ENCODE measurements around the gene HSD17B12.

Gene HSD17B12

DNA sequence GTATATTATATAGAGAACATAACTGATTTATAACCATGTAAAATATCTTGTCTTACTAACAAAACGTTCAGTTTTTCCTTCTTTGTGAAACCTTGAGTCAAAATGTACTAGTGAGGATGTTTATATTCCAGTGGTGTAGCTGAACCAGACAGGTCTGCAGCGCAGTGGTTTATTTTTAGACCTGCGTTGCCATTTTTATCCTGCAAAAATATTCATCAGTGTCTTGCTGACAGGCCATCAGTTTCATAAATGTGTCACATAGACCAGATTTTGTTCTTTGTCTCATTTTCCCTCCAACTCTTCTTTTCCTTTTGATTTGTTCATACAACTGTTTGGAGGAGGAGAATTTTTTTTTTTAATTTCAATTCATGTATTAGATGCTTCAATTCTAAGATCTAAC, 43.1 kb downstream of the HSD17B12 start:
- ATAC-seq: no peak
- no peak for TF ChIP-seq ZC3H10 (CRISPR knock-in tag; IDR thresholded peaks at IDR 0.05)
- TF ChIP-seq, protein P1, sequence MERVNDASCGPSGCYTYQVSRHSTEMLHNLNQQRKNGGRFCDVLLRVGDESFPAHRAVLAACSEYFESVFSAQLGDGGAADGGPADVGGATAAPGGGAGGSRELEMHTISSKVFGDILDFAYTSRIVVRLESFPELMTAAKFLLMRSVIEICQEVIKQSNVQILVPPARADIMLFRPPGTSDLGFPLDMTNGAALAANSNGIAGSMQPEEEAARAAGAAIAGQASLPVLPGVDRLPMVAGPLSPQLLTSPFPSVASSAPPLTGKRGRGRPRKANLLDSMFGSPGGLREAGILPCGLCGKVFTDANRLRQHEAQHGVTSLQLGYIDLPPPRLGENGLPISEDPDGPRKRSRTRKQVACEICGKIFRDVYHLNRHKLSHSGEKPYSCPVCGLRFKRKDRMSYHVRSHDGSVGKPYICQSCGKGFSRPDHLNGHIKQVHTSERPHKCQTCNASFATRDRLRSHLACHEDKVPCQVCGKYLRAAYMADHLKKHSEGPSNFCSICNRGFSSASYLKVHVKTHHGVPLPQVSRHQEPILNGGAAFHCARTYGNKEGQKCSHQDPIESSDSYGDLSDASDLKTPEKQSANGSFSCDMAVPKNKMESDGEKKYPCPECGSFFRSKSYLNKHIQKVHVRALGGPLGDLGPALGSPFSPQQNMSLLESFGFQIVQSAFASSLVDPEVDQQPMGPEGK (CRISPR knock-in tag; IDR thresholded peaks at IDR 0.05; ENCODE audit: borderline replicate concordance): no peak
- no peak for TF ChIP-seq CSDC2 (CRISPR knock-in tag; IDR thresholded peaks at IDR 0.05)
- no peak for TF ChIP-seq RARB (CRISPR knock-in tag; IDR thresholded peaks at IDR 0.05)
- no peak for TF ChIP-seq ESRRG (CRISPR knock-in tag; IDR thresholded peaks at IDR 0.05)
- TF ChIP-seq ISL1 (CRISPR knock-in tag; IDR thresholded peaks at IDR 0.05): no peak
- no peak for TF ChIP-seq ZNF70 (CRISPR knock-in tag; IDR thresholded peaks at IDR 0.05)
- TF ChIP-seq ARNTL (CRISPR knock-in tag; IDR thresholded peaks at IDR 0.05; ENCODE audit: borderline replicate concordance, low read depth): no peak
- TF ChIP-seq OSR1 (CRISPR knock-in tag; IDR thresholded peaks at IDR 0.05): no peak
- TF ChIP-seq, protein P2, sequence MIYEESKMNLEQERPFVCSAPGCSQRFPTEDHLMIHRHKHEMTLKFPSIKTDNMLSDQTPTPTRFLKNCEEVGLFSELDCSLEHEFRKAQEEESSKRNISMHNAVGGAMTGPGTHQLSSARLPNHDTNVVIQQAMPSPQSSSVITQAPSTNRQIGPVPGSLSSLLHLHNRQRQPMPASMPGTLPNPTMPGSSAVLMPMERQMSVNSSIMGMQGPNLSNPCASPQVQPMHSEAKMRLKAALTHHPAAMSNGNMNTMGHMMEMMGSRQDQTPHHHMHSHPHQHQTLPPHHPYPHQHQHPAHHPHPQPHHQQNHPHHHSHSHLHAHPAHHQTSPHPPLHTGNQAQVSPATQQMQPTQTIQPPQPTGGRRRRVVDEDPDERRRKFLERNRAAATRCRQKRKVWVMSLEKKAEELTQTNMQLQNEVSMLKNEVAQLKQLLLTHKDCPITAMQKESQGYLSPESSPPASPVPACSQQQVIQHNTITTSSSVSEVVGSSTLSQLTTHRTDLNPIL (CRISPR knock-in tag; IDR thresholded peaks at IDR 0.05; ENCODE audit: low read depth): no peak
- no peak for TF ChIP-seq GLIS3 (CRISPR knock-in tag; IDR thresholded peaks at IDR 0.05)
- TF ChIP-seq, protein P3, sequence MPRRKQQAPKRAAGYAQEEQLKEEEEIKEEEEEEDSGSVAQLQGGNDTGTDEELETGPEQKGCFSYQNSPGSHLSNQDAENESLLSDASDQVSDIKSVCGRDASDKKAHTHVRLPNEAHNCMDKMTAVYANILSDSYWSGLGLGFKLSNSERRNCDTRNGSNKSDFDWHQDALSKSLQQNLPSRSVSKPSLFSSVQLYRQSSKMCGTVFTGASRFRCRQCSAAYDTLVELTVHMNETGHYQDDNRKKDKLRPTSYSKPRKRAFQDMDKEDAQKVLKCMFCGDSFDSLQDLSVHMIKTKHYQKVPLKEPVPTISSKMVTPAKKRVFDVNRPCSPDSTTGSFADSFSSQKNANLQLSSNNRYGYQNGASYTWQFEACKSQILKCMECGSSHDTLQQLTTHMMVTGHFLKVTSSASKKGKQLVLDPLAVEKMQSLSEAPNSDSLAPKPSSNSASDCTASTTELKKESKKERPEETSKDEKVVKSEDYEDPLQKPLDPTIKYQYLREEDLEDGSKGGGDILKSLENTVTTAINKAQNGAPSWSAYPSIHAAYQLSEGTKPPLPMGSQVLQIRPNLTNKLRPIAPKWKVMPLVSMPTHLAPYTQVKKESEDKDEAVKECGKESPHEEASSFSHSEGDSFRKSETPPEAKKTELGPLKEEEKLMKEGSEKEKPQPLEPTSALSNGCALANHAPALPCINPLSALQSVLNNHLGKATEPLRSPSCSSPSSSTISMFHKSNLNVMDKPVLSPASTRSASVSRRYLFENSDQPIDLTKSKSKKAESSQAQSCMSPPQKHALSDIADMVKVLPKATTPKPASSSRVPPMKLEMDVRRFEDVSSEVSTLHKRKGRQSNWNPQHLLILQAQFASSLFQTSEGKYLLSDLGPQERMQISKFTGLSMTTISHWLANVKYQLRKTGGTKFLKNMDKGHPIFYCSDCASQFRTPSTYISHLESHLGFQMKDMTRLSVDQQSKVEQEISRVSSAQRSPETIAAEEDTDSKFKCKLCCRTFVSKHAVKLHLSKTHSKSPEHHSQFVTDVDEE (CRISPR knock-in tag; IDR thresholded peaks at IDR 0.05): no peak
- no peak for TF ChIP-seq ZNF565 (CRISPR knock-in tag; conservative IDR thresholded peaks at IDR 0.05; ENCODE audit: low read depth)
- no peak for TF ChIP-seq TOX (CRISPR knock-in tag; IDR thresholded peaks at IDR 0.05; ENCODE audit: borderline replicate concordance)
- no peak for TF ChIP-seq ZFP3 (CRISPR knock-in tag; IDR thresholded peaks at IDR 0.05)
- TF ChIP-seq BACH2 (CRISPR knock-in tag; IDR thresholded peaks at IDR 0.05; ENCODE audit: borderline replicate concordance): no peak
- no peak for TF ChIP-seq PPARA (CRISPR knock-in tag; IDR thresholded peaks at IDR 0.05; ENCODE audit: borderline replicate concordance)
- TF ChIP-seq ZFP30 (CRISPR knock-in tag; IDR thresholded peaks at IDR 0.05): no peak

DNA sequence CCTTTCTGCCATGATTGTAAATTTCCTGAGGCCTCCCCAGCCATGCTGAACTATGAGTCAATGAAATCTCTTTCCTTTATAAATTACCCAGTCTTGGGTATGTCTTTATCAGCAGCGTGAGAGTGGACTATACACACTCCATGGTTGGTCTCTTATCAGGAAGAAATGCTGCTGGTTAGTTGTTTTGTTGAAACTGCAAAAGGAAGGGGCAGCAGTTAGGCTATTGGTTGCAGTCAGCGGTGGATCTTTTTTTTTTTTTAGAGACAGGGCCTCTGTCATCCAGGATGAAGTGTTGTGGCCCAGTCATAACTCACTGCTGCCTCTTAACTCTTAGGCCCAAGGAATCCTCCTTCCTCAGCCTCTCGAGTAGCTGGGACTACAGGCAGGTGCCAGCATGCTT, 51.7 kb downstream of the HSD17B12 start:
- ATAC-seq: no peak
- no peak for TF ChIP-seq ISL1 (CRISPR knock-in tag; IDR thresholded peaks at IDR 0.05)
- TF ChIP-seq SNAI2 (CRISPR knock-in tag; IDR thresholded peaks at IDR 0.05): no peak
- TF ChIP-seq, protein P3 (CRISPR knock-in tag; IDR thresholded peaks at IDR 0.05): no peak
- no peak for TF ChIP-seq ZFP30 (CRISPR knock-in tag; IDR thresholded peaks at IDR 0.05)
- no peak for TF ChIP-seq BACH2 (CRISPR knock-in tag; IDR thresholded peaks at IDR 0.05; ENCODE audit: borderline replicate concordance)
- TF ChIP-seq ZNF70 (CRISPR knock-in tag; IDR thresholded peaks at IDR 0.05): no peak
- no peak for TF ChIP-seq ARNTL (CRISPR knock-in tag; IDR thresholded peaks at IDR 0.05; ENCODE audit: borderline replicate concordance, low read depth)
- TF ChIP-seq, protein P4, sequence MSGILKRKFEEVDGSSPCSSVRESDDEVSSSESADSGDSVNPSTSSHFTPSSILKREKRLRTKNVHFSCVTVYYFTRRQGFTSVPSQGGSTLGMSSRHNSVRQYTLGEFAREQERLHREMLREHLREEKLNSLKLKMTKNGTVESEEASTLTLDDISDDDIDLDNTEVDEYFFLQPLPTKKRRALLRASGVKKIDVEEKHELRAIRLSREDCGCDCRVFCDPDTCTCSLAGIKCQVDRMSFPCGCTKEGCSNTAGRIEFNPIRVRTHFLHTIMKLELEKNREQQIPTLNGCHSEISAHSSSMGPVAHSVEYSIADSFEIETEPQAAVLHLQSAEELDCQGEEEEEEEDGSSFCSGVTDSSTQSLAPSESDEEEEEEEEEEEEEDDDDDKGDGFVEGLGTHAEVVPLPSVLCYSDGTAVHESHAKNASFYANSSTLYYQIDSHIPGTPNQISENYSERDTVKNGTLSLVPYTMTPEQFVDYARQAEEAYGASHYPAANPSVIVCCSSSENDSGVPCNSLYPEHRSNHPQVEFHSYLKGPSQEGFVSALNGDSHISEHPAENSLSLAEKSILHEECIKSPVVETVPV (CRISPR knock-in tag; IDR thresholded peaks at IDR 0.05): no peak

DNA sequence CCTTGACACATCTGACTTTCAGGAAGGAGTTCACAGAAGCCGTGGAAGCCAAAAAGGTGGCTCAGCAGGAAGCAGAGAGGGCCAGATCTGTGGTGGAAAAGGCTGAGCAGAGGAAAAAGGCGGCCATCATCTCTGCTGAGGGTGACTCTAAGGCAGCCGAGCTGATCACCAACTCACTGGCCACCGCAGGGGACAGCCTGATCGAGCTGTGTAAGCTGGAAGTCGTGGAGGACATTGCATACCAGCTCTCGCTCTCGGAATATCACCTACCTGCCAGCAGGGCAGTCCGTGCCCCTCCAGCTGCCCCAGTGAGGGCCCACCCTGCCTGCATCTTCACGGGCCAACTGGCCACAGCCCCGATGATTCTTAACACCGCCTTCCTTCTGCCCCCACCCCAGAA, 53.7 kb downstream of the HSD17B12 start:
- TF ChIP-seq ZFP3 (CRISPR knock-in tag; IDR thresholded peaks at IDR 0.05) (no peak), ESRRG (CRISPR knock-in tag; IDR thresholded peaks at IDR 0.05) (no peak), GLIS3 (CRISPR knock-in tag; IDR thresholded peaks at IDR 0.05) (no peak), ISL1 (CRISPR knock-in tag; IDR thresholded peaks at IDR 0.05) (no peak), PPARA (CRISPR knock-in tag; IDR thresholded peaks at IDR 0.05; ENCODE audit: borderline replicate concordance) (no peak), ZFP30 (CRISPR knock-in tag; IDR thresholded peaks at IDR 0.05) (no peak)
- TF ChIP-seq, protein P2 (CRISPR knock-in tag; IDR thresholded peaks at IDR 0.05; ENCODE audit: low read depth): no peak
- TF ChIP-seq, protein P3 (CRISPR knock-in tag; IDR thresholded peaks at IDR 0.05): no peak
- no peak for ATAC-seq
